Effector memory CD8-positive, alpha-beta T cell (primary cell): ENCODE measurements around the gene HLA-DPA1.
A peak's percentile ranks its signal among the peaks of the same experiment; 100 is the strongest.

Experiments
- ATAC-seq: fragments of 150-1000 bp; cut with Tn5 transposase; replicated peaks from 2 replicates; pipeline ENCODE4 v1.10.0; 2021; ENCODE audit warnings: mild to moderate bottlenecking, moderate library complexity
- DNase-seq, 3 experiments: peaks; one replicate each; pipeline ENCODE4 v3.0.0; 2021
- H3K27ac Mint-ChIP-seq, 2 donors: one replicate each; pipeline ENCODE4 v1.8.0; 2022; ENCODE audit warnings: mild to moderate bottlenecking in 2 of 2, mixed read lengths in 2 of 2, moderate library complexity in 2 of 2
- H3K27me3 Mint-ChIP-seq, 2 donors: one replicate each; pipeline ENCODE4 v1.8.0; 2022; ENCODE audit warnings: mixed read lengths in 2 of 2
- H3K36me3 Mint-ChIP-seq: one replicate; pipeline ENCODE4 v1.8.0; 2022; ENCODE audit warnings: mild to moderate bottlenecking, moderate library complexity, mixed read lengths; ENCODE audit not compliant: insufficient read depth
- H3K4me1 Mint-ChIP-seq, 2 donors: one replicate each; pipeline ENCODE4 v1.8.0; 2022; ENCODE audit warnings: low read depth in 2 of 2, mixed read lengths in 2 of 2
- H3K4me3 Mint-ChIP-seq, 2 donors: one replicate each; pipeline ENCODE4 v1.8.0; 2022; ENCODE audit warnings: mild to moderate bottlenecking in 2 of 2, mixed read lengths in 2 of 2, moderate library complexity in 2 of 2
- H3K9me3 Mint-ChIP-seq, 2 donors: one replicate each; pipeline ENCODE4 v1.8.0; 2022; ENCODE audit warnings: mixed read lengths in 2 of 2

Gene HLA-DPA1

GRCh38 chr6:33036535-33036934, 36.9 kb downstream of the HLA-DPA1 start:
- H3K4me1 Mint-ChIP-seq = no peaks in the 10 kb centered on the region
- H3K9me3 Mint-ChIP-seq = peaks cover 0 to 2% of the 10 kb centered on the region in 2 donors
- ATAC-seq (no peak), DNase-seq (no peak)
- peaks cover 0 to 10% of the 10 kb centered on the region in 2 donors for H3K27me3 Mint-ChIP-seq
- no peak overlapping the region for H3K4me3 Mint-ChIP-seq
- H3K36me3 Mint-ChIP-seq = no peaks in the 10 kb centered on the region
- H3K27ac Mint-ChIP-seq = no peak overlapping the region

GRCh38 chr6:33034554-33034953, 38.9 kb downstream of the HLA-DPA1 start:
- Mint-ChIP-seq H3K27ac (no peak overlapping the region), H3K36me3 (no peaks in the 10 kb centered on the region), H3K4me1 (peaks cover 0 to 4% of the 10 kb centered on the region in 2 donors), H3K4me3 (no peak overlapping the region), H3K9me3 (peaks cover 0 to 2% of the 10 kb centered on the region in 2 donors), H3K27me3 (peaks cover 0 to 10% of the 10 kb centered on the region in 2 donors)
- no peak for DNase-seq
- ATAC-seq = no peak

DNA sequence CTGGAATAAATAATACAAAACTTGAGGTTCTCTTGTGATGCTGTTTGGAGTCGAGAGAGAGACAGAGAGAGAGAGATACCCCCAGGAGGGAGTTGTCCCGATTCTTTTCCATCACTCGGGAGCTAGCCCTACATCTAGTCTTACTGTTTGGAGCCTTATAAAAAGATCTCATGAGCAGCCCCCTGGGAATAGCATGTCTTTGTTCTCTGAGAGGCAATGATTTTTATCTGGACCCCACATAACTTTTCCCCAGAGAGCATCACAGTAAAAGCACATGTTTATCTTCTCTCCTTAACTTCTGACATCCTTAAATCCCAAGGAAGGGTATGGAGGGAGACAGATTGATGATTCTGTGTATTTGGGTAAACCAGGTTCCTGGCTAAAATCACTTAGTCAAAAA, 43.2 kb downstream of the HLA-DPA1 start:
- Mint-ChIP-seq H3K4me1 (peaks cover 5 to 15% of the 10 kb centered on the region in 2 donors), H3K4me3 (no peak overlapping the region), H3K36me3 (peaks cover 3% of the 10 kb centered on the region), H3K27ac (peak overlapping the region in 1 of 2 donors; percentile 87), H3K27me3 (peaks cover 0 to 10% of the 10 kb centered on the region in 2 donors), H3K9me3 (peaks cover 0 to 2% of the 10 kb centered on the region in 2 donors)
- DNase-seq = no peak
- no peak for ATAC-seq

DNA sequence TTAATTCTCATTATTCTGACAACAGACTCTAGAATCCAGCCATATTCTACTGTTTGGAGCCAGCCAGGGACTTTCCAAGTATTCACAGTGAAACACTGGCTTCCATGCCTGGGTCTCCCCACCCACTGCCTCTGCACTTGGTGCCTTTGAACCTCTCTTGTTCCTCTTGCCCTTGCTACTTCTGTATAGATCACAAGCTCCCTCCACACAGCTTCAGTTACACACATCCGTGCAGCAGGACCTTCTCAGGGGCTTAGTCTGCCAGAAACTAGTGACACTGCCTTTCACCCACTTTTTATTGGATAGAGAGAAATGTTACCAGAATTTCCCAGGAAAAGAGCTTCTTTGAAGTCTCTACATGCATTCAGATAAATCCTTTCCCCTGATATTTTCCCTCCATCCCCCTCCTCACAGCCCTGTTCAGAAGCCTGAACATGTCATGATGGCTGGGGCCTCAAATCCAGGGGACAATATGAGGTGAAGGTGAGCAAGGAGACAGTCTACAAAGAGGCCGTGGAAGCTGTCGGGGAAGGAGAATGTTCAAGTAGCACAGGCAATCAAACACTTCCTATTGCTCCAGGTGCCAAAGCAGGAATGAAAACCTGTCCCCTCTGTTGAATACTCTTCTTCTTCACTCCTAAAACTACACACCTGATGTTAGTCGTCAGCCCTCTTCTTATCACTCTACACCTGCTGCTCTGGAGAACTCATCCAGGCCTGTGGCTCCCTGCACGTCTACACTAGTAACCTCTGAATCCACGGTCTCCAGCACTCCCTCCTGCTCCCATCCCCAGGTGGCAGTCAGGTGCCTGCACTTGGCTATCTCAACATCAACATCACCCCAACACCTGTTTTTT, 43.9 kb downstream of the HLA-DPA1 start:
- DNase-seq (peak in 2 of 3 experiments; percentile 32 to 33), ATAC-seq (peak; percentile 89)
- Mint-ChIP-seq H3K4me1 (peaks cover 5 to 15% of the 10 kb centered on the region in 2 donors), H3K27me3 (peaks cover 0 to 3% of the 10 kb centered on the region in 2 donors), H3K36me3 (peaks cover 3% of the 10 kb centered on the region), H3K27ac (peak overlapping the region; percentile 87 to 89), H3K4me3 (peak overlapping the region in 1 of 2 donors; percentile 39), H3K9me3 (no peaks in the 10 kb centered on the region)

- ATAC-seq (no peak), DNase-seq (no peak)
- peak overlapping the region; percentile 16 to 87 for H3K27ac Mint-ChIP-seq
- no peaks in the 10 kb centered on the region for H3K9me3 Mint-ChIP-seq
- H3K36me3 Mint-ChIP-seq = peaks cover 3% of the 10 kb centered on the region
- no peaks in the 10 kb centered on the region for H3K27me3 Mint-ChIP-seq
- H3K4me3 Mint-ChIP-seq = no peak overlapping the region
- H3K4me1 Mint-ChIP-seq = peaks cover 5 to 15% of the 10 kb centered on the region in 2 donors
Observed at GRCh38 chr6:33028220-33028849, 45.1 kb downstream of the HLA-DPA1 start.

- no peak overlapping the region for H3K27ac Mint-ChIP-seq
- no peak for DNase-seq
- H3K4me3 Mint-ChIP-seq = no peak overlapping the region
- no peaks in the 10 kb centered on the region for H3K27me3 Mint-ChIP-seq
- no peak for ATAC-seq
- peaks cover 3% of the 10 kb centered on the region for H3K36me3 Mint-ChIP-seq
- H3K4me1 Mint-ChIP-seq = peaks cover 8 to 17% of the 10 kb centered on the region in 2 donors
- H3K9me3 Mint-ChIP-seq = no peaks in the 10 kb centered on the region
Observed at GRCh38 chr6:33024521-33024920, 48.9 kb downstream of the HLA-DPA1 start.

DNA sequence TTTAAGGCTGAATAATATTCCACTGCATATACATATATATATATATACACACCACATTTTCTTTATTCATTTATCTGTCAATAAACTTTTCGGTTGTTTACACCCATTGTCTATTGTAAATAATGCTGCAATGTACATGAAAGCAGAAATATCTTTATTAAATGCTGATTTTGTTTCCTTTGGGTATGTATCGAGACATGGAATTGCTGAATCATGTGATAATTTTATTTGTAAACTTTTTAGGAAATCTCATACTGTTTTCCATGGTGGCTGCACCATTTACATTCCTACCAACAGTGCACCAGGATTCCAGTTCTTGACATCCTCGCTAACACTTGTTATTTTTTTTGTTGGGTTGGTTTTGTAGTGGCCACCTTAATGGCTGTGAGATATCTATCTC, 49.9 kb downstream of the HLA-DPA1 start:
- no peak overlapping the region for H3K4me3 Mint-ChIP-seq
- H3K4me1 Mint-ChIP-seq = peaks cover 11 to 21% of the 10 kb centered on the region in 2 donors
- H3K27ac Mint-ChIP-seq = no peak overlapping the region
- no peaks in the 10 kb centered on the region for H3K36me3 Mint-ChIP-seq
- no peak for DNase-seq
- H3K27me3 Mint-ChIP-seq = no peaks in the 10 kb centered on the region
- ATAC-seq = no peak
- no peaks in the 10 kb centered on the region for H3K9me3 Mint-ChIP-seq

- Mint-ChIP-seq H3K27me3 (no peaks in the 10 kb centered on the region), H3K27ac (no peak overlapping the region), H3K36me3 (no peaks in the 10 kb centered on the region), H3K4me1 (peaks cover 19 to 27% of the 10 kb centered on the region in 2 donors), H3K9me3 (no peaks in the 10 kb centered on the region), H3K4me3 (no peak overlapping the region)
- DNase-seq (no peak), ATAC-seq (no peak)
Observed at GRCh38 chr6:33021917-33022316, 51.5 kb downstream of the HLA-DPA1 start.

GRCh38 chr6:33019372-33019771, 54.1 kb downstream of the HLA-DPA1 start:
- H3K4me3 Mint-ChIP-seq = peak overlapping the region; percentile 65 to 77
- H3K27me3 Mint-ChIP-seq = peaks cover 0 to 6% of the 10 kb centered on the region in 2 donors
- no peaks in the 10 kb centered on the region for H3K9me3 Mint-ChIP-seq
- no peaks in the 10 kb centered on the region for H3K36me3 Mint-ChIP-seq
- peak overlapping the region; percentile 84 to 86 for H3K27ac Mint-ChIP-seq
- no peak for DNase-seq
- peaks cover 23 to 32% of the 10 kb centered on the region in 2 donors for H3K4me1 Mint-ChIP-seq
- no peak for ATAC-seq

GRCh38 chr6:33018904-33019303, 54.5 kb downstream of the HLA-DPA1 start:
- H3K4me3 Mint-ChIP-seq = peak overlapping the region; percentile 65 to 77
- peak in 2 of 3 experiments; percentile 27 to 37 for DNase-seq

DNA sequence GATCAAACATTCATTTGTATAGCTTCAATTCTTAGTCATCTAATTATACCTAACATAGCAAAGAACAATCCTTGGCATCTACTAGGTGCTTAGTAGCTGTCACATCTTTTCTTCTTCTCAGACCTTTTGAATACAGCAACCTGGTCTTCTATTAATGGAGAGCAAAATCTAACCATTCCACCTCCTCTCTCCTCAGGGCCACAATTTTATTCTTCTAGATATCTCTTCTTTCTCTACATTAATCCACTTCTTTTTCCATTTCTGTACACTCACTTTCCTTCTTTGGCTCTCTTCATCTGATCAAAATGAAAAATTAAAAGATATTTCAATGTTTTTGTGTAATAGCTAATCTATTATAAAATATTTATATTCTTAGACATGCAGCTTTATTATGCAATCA, 55.0 kb downstream of the HLA-DPA1 start:
- Mint-ChIP-seq H3K9me3 (no peaks in the 10 kb centered on the region), H3K27me3 (peaks cover 0 to 6% of the 10 kb centered on the region in 2 donors), H3K4me3 (peak overlapping the region in 1 of 2 donors; percentile 77), H3K4me1 (peaks cover 23 to 32% of the 10 kb centered on the region in 2 donors), H3K27ac (peak overlapping the region; percentile 84 to 86), H3K36me3 (no peaks in the 10 kb centered on the region)
- no peak for ATAC-seq
- DNase-seq = no peak

More at GRCh38 chr6:33018904-33019303, 54.5 kb downstream of the HLA-DPA1 start:
- peak; percentile 86 for ATAC-seq
- Mint-ChIP-seq H3K4me1 (peaks cover 23 to 32% of the 10 kb centered on the region in 2 donors), H3K36me3 (no peaks in the 10 kb centered on the region), H3K9me3 (no peaks in the 10 kb centered on the region), H3K27me3 (peaks cover 0 to 6% of the 10 kb centered on the region in 2 donors), H3K27ac (peak overlapping the region; percentile 84 to 86)

DNA sequence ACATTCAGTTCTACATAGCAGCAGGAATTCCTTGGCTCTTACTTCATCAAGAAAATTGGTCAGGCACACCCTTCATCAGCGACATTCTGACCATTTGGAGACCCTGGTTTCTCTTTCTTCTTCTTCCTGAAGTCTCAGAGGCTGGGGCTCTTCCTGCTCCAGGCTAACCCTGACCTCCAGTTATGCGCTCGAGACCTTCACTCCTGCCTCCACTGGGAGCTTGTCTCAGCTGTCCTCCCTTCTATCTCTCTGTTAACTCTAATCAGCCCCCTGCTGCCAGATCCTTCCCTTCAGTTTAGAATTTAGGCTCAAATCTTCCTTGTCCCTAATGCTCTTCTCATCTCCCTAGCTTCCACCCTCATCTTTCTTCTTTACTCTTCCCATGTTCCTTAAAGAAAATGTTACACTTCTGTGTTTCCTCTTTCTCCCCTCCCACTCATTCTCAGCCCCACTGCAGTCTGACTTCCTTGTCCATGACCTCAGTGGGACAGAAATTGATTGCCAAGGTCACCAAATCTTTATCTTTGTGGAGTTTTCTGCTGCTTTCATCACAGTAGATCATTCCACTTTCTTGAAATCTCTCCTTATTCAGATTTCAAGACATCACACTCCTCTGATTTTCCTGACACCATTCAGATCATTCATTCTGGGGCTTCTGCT, 55.6 kb downstream of the HLA-DPA1 start:
- peak overlapping the region in 1 of 2 donors; percentile 77 for H3K4me3 Mint-ChIP-seq
- peak overlapping the region; percentile 84 to 86 for H3K27ac Mint-ChIP-seq
- H3K4me1 Mint-ChIP-seq = peaks cover 23 to 32% of the 10 kb centered on the region in 2 donors
- ATAC-seq (no peak), DNase-seq (no peak)
- peaks cover 0 to 6% of the 10 kb centered on the region in 2 donors for H3K27me3 Mint-ChIP-seq
- no peaks in the 10 kb centered on the region for H3K36me3 Mint-ChIP-seq
- H3K9me3 Mint-ChIP-seq = no peaks in the 10 kb centered on the region

- no peak overlapping the region for H3K27ac Mint-ChIP-seq
- no peak for DNase-seq
- no peak overlapping the region for H3K4me3 Mint-ChIP-seq
- no peaks in the 10 kb centered on the region for H3K36me3 Mint-ChIP-seq
- ATAC-seq = no peak
- peaks cover 0 to 6% of the 10 kb centered on the region in 2 donors for H3K27me3 Mint-ChIP-seq
- H3K9me3 Mint-ChIP-seq = no peaks in the 10 kb centered on the region
- peaks cover 23 to 32% of the 10 kb centered on the region in 2 donors for H3K4me1 Mint-ChIP-seq
Observed at GRCh38 chr6:33017018-33017417, 56.4 kb downstream of the HLA-DPA1 start.
